Colonic mucosa (tissue), 4 donors: ENCODE results near the gene PTCH2. TPM values are rescaled to one million over a fixed set of nuclear protein-coding genes. Genes with fewer than 3 reads are reported as not detected.

Experiments used
- DNase-seq: peaks from one replicate; pipeline ENCODE4 v3.0.0-alpha.2; 2020
- H3K27ac ChIP-seq: fragments of 200-600 bp; one replicate; pipeline ENCODE4 v1.8.0; 2021
- H3K27me3 ChIP-seq: fragments of 200-600 bp; one replicate; pipeline ENCODE4 v1.8.0; 2021
- H3K36me3 ChIP-seq: fragments of 200-600 bp; one replicate; pipeline ENCODE4 v1.8.0; 2021
- H3K4me1 ChIP-seq: fragments of 200-600 bp; one replicate; pipeline ENCODE4 v1.8.0; 2021; ENCODE audit warnings: mild to moderate bottlenecking
- H3K4me3 ChIP-seq: fragments of 200-600 bp; one replicate; pipeline ENCODE4 v1.8.0; 2021
- H3K9ac ChIP-seq, 2 donors: one replicate each; pipeline ENCODE4 v1.7.0; 2013; ENCODE audit warnings: control low read depth in 2 of 2, low read depth in 2 of 2, low read length in 2 of 2
- H3K9me3 ChIP-seq: fragments of 200-600 bp; one replicate; pipeline ENCODE4 v1.8.0; 2021
- CTCF ChIP-seq: fragments of 200-600 bp; IDR thresholded peaks from one replicate; pipeline ENCODE4 v1.8.0; 2022; ENCODE audit warnings: antibody characterized with exemption, mild to moderate bottlenecking
- intact Hi-C: fragments of 100-400 bp; cut with DNase I; formaldehyde crosslinking; loops from one replicate; pipeline ENCODE4 v1.14.1; 2022
- total RNA-seq, 2 donors: library from RNA; stranded (reverse); fragmentation: NEBNext Ultra II Directional in 1 of 2; extraction: Animal tissue kit (Norgen Biotek cat#: 25700) in 1 of 2; gene quantifications; one replicate each; pipeline ENCODE4 v1.2.1, GENCODE V29; 2021
- donor health status: healthy.
- donor health status: DM: no; HTN: no; CAD: no.
- donor health status: DM: no; HTN: no; CAD: no.

PTCH2 gene
- total RNA-seq, 2 donors from 2014 or later = 0.48 to 0.52 TPM

- no peak for DNase-seq
- Histone ChIP-seq H3K4me3 (no peak overlapping the region), H3K9me3 (no peaks in the 10 kb centered on the region), H3K27ac (no peak overlapping the region), H3K36me3 (no peaks in the 10 kb centered on the region), H3K9ac (no peak overlapping the region), H3K4me1 (no peaks in the 10 kb centered on the region), H3K27me3 (no peaks in the 10 kb centered on the region)
- intact Hi-C loops = no loop called here
- TF ChIP-seq CTCF = no peak
Observed at GRCh38 chr1:44860331-44860730, 17.3 kb upstream of the PTCH2 start.

GRCh38 chr1:44857446-44857845 is 14.4 kb upstream of the PTCH2 start:
- Histone ChIP-seq H3K9ac (no peak overlapping the region), H3K4me1 (no peaks in the 10 kb centered on the region), H3K9me3 (no peaks in the 10 kb centered on the region), H3K27me3 (no peaks in the 10 kb centered on the region), H3K36me3 (no peaks in the 10 kb centered on the region), H3K4me3 (no peak overlapping the region), H3K27ac (no peak overlapping the region)
- TF ChIP-seq CTCF = no peak
- DNase-seq = no peak
- intact Hi-C loops = no loop called here

- H3K9ac ChIP-seq = no peak overlapping the region
- H3K27ac ChIP-seq = no peak overlapping the region
- no peak overlapping the region for H3K4me3 ChIP-seq
- H3K36me3 ChIP-seq = no peaks in the 10 kb centered on the region
- no peak for DNase-seq
- no peaks in the 10 kb centered on the region for H3K27me3 ChIP-seq
- TF ChIP-seq CTCF = no peak
- no peaks in the 10 kb centered on the region for H3K4me1 ChIP-seq
- intact Hi-C loops = no loop called here
- no peaks in the 10 kb centered on the region for H3K9me3 ChIP-seq
Observed at GRCh38 chr1:44855742-44856141, 12.7 kb upstream of the PTCH2 start.

- Histone ChIP-seq H3K27me3 (no peaks in the 10 kb centered on the region), H3K9me3 (no peaks in the 10 kb centered on the region), H3K27ac (no peak overlapping the region), H3K9ac (no peak overlapping the region), H3K4me3 (no peak overlapping the region), H3K36me3 (no peaks in the 10 kb centered on the region), H3K4me1 (no peaks in the 10 kb centered on the region)
- intact Hi-C loops = no loop called here
- no peak for DNase-seq
- TF ChIP-seq CTCF = no peak
Observed at GRCh38 chr1:44854970-44855369, 11.9 kb upstream of the PTCH2 start.

- TF ChIP-seq CTCF = no peak
- no peak for DNase-seq
- Histone ChIP-seq H3K9me3 (no peaks in the 10 kb centered on the region), H3K27ac (no peak overlapping the region), H3K4me1 (no peaks in the 10 kb centered on the region), H3K4me3 (no peak overlapping the region), H3K27me3 (no peaks in the 10 kb centered on the region), H3K9ac (no peak overlapping the region), H3K36me3 (no peaks in the 10 kb centered on the region)
- intact Hi-C loops = no loop called here
Observed at GRCh38 chr1:44853201-44853600, 10.1 kb upstream of the PTCH2 start.

GRCh38 chr1:44851308-44851707 is 8.3 kb upstream of the PTCH2 start:
- no peaks in the 10 kb centered on the region for H3K4me1 ChIP-seq
- no peaks in the 10 kb centered on the region for H3K36me3 ChIP-seq
- no peak overlapping the region for H3K27ac ChIP-seq
- DNase-seq = no peak
- no peak overlapping the region for H3K9ac ChIP-seq
- H3K9me3 ChIP-seq = no peaks in the 10 kb centered on the region
- H3K4me3 ChIP-seq = no peak overlapping the region
- no peaks in the 10 kb centered on the region for H3K27me3 ChIP-seq
- no peak for TF ChIP-seq CTCF
- intact Hi-C loops = no loop called here
